Upper lobe of right lung (tissue), 1 donor: ENCODE data around the gene MCHR2. TPM values are rescaled to one million over a fixed set of nuclear protein-coding genes. Genes with fewer than 3 reads are reported as not detected.
A peak's percentile ranks its signal among the peaks of the same experiment; 100 is the strongest.
"Not testable (repeated sequence)": the region's sequence is repeated elsewhere in the genome, so short reads cannot be mapped to it uniquely, and the experiment has no call there.

ENCODE experiments used
- ATAC-seq: fragments of 200-7000 bp; cut with Tn5 transposase; one replicate; pipeline ENCODE4 v1.9.1; 2020; ENCODE audit warnings: mild to moderate bottlenecking, moderate library complexity
- DNase-seq: peaks from one replicate; pipeline ENCODE4 v3.0.0-alpha.2; 2020
- H3K27ac ChIP-seq: fragments of 200-600 bp; one replicate; pipeline ENCODE4 v1.8.0; 2022
- H3K27me3 ChIP-seq: fragments of 200-600 bp; one replicate; pipeline ENCODE4 v1.8.0; 2022; ENCODE audit warnings: mild to moderate bottlenecking
- H3K36me3 ChIP-seq: fragments of 200-600 bp; one replicate; pipeline ENCODE4 v1.8.0; 2022
- H3K4me1 ChIP-seq: fragments of 200-600 bp; one replicate; pipeline ENCODE4 v1.8.0; 2022
- H3K4me3 ChIP-seq: fragments of 200-600 bp; one replicate; pipeline ENCODE4 v1.8.0; 2022; ENCODE audit warnings: mild to moderate bottlenecking
- H3K9me3 ChIP-seq: fragments of 200-600 bp; one replicate; pipeline ENCODE4 v1.8.0; 2022
- CTCF ChIP-seq: fragments of 200-600 bp; IDR thresholded peaks from one replicate; pipeline ENCODE4 v1.8.0; 2022; ENCODE audit warnings: antibody characterized with exemption
- intact Hi-C: fragments of 100-400 bp; cut with DNase I; formaldehyde crosslinking; loops from one replicate; pipeline ENCODE4 v1.11.0; 2022
- long read RNA-seq: library from polyadenylated mRNA; unstranded; transcript quantifications from one replicate; pipeline ENCODE4 v2.0.0, GENCODE V29; 2021
- total RNA-seq: library from RNA; stranded (reverse); fragmentation: NEBNext Ultra II Directional; extraction: Animal tissue kit (Norgen Biotek cat#: 25700); gene quantifications from one replicate; pipeline ENCODE4 v1.2.1, GENCODE V29; 2021
- donor health status: DM: no; HTN: yes; CAD: no; lungs with severe emphysema.

The MCHR2 gene
- total RNA-seq = not detected
- long read RNA-seq = 0 reads

- intact Hi-C loops = no loop called here
These were observed at the start of gene MCHR2 for GRCh38 chr6:99993533-99994251. Gene MCHR2, minus strand, starts transcription at chr6:99994223. Its CDS starts 38,076 bp downstream, at chr6:99956147.

GRCh38 chr6:100038546-100038945 is 44.5 kb upstream of the MCHR2 start:
- intact Hi-C loops, H3K4me1 ChIP-seq, DNase-seq, H3K36me3 ChIP-seq, ATAC-seq, H3K9me3 ChIP-seq, H3K4me3 ChIP-seq, H3K27ac ChIP-seq, H3K27me3 ChIP-seq: not testable (repeated sequence)

More at GRCh38 chr6:99993533-99994251, at the start of gene MCHR2:
- ATAC-seq (peak; percentile 51), DNase-seq (peak; percentile 57)
- H3K4me1 ChIP-seq = no peaks in the 10 kb centered on the region
- no peak for TF ChIP-seq CTCF
- H3K27ac ChIP-seq = no peak within 1 kb of the TSS
- H3K4me3 ChIP-seq = peak within 1 kb of the TSS; percentile 10
- H3K36me3 ChIP-seq = no peaks in the 10 kb centered on the region
- peaks cover 38% of the 10 kb centered on the region for H3K27me3 ChIP-seq
- no peaks in the 10 kb centered on the region for H3K9me3 ChIP-seq

- Histone ChIP-seq H3K27ac (no peak overlapping the region), H3K4me3 (no peak overlapping the region), H3K36me3 (no peaks in the 10 kb centered on the region), H3K4me1 (no peaks in the 10 kb centered on the region), H3K27me3 (no peaks in the 10 kb centered on the region), H3K9me3 (no peaks in the 10 kb centered on the region)
- DNase-seq (no peak), ATAC-seq (no peak)
- intact Hi-C loops = no loop called here
- TF ChIP-seq CTCF = no peak
These were observed 42.0 kb upstream of the MCHR2 start for GRCh38 chr6:100035873-100036653.

- no peak for TF ChIP-seq CTCF
- Histone ChIP-seq H3K9me3 (no peaks in the 10 kb centered on the region), H3K27ac (no peak overlapping the region), H3K27me3 (no peaks in the 10 kb centered on the region), H3K4me3 (no peak overlapping the region), H3K4me1 (no peaks in the 10 kb centered on the region), H3K36me3 (no peaks in the 10 kb centered on the region)
- DNase-seq (no peak), ATAC-seq (no peak)
- intact Hi-C loops = no loop called here
These were observed 29.8 kb upstream of the MCHR2 start for GRCh38 chr6:100023798-100024197.

- TF ChIP-seq CTCF = no peak
- no peaks in the 10 kb centered on the region for H3K27me3 ChIP-seq
- no peaks in the 10 kb centered on the region for H3K9me3 ChIP-seq
- no peak for ATAC-seq
- DNase-seq = no peak
- H3K4me3 ChIP-seq = no peak overlapping the region
- no peaks in the 10 kb centered on the region for H3K36me3 ChIP-seq
- H3K4me1 ChIP-seq = no peaks in the 10 kb centered on the region
- no peak overlapping the region for H3K27ac ChIP-seq
- intact Hi-C loops = no loop called here
These were observed 28.8 kb upstream of the MCHR2 start for GRCh38 chr6:100022847-100023246.

- Histone ChIP-seq H3K9me3 (no peaks in the 10 kb centered on the region), H3K4me1 (no peaks in the 10 kb centered on the region), H3K27ac (no peak overlapping the region), H3K4me3 (no peak overlapping the region), H3K27me3 (no peaks in the 10 kb centered on the region), H3K36me3 (no peaks in the 10 kb centered on the region)
- DNase-seq (no peak), ATAC-seq (no peak)
- intact Hi-C loops = no loop called here
- TF ChIP-seq CTCF = no peak
These were observed 14.8 kb upstream of the MCHR2 start for GRCh38 chr6:100008857-100009256.
